NCI-H1105 (cell line): Measurements from ENCODE around the gene BRWD1.

ENCODE experiments used
- DNase-seq: peaks from one replicate; lab custom pipeline; 2025; lab: John Stamatoyannopoulos, UW

Gene BRWD1

DNA sequence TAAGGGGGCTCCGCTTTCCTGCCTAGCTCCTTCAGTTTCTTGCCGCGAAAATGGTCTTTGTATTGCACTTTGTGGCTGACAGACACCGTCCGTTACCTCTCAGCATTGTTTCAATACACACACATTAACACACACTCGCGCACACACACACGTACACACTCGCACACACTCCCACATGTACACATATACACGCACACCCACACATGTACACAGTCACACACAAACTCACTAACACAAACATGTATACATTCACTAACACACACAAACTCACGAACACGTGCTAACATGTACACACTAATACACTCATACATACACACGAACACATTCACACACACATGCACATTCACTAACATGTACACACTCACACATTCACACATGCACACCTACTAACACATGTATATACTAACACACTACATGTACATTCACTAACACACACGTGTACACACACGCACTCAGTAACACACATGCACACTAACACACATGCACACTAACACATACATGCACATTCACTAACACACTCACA, 179.1 kb downstream of the BRWD1 start:
- no peak for DNase-seq
